Measurements from ENCODE around the gene NOL8.

Gene NOL8

DNA sequence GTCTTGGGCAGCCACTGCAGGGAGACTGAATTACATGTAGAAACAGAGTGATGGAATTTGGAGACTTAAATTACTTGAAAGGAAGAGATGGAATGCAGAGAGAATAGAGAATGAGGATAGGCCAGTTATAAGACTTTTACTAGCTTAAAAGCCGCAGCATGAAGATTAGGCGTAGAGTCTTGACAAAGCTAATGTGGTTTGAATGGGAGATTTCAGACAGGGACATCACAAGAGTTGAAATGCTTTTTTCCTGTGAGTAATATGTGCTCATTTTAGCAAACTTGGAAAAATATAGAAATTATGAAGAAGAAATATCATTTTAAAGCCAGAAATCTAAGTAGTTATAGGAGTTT, 8.1 kb upstream of the NOL8 start:
- Histone ChIP-seq H3K36me3 (ENCODE audit: control insufficient read depth in 2 of 2, insufficient read depth in 1 of 2, low read length in 2 of 2) (peaks cover 8 to 36% of the 10 kb centered on the region in 2 experiments; a peak in 2 of 3 replicates), H3K4me1 (ENCODE audit: control insufficient read depth, insufficient read depth, low read length) (no peaks in the 10 kb centered on the region), H3K9me3 (ENCODE audit: control insufficient read depth, insufficient read depth, low read depth, low read length) (no peaks in the 10 kb centered on the region), H3K27ac (ENCODE audit: extremely low read depth, low read depth, low read length) (no peak overlapping the region), H3K4me3 (ENCODE audit: low read depth, low read length) (no peak overlapping the region)
- TF ChIP-seq ZNF623 (tag by site-specific recombination; IDR thresholded peaks at IDR 0.05) (no peak), ZNF350 (tag by site-specific recombination; IDR thresholded peaks at IDR 0.05) (no peak)
- CTCF ChIA-PET, result interaction anchor here (0.6 kb wide), 2 partner anchors 11 to 29 kb away, joined by 3 read pairs; no protein-coding TSS in a partner anchor
- POLR2A ChIA-PET, result interaction anchor here (0.5 to 0.7 kb wide), 2 partner anchors 11 to 476 kb away, joined by 3 to 5 read pairs; no protein-coding TSS in a partner anchor

DNA sequence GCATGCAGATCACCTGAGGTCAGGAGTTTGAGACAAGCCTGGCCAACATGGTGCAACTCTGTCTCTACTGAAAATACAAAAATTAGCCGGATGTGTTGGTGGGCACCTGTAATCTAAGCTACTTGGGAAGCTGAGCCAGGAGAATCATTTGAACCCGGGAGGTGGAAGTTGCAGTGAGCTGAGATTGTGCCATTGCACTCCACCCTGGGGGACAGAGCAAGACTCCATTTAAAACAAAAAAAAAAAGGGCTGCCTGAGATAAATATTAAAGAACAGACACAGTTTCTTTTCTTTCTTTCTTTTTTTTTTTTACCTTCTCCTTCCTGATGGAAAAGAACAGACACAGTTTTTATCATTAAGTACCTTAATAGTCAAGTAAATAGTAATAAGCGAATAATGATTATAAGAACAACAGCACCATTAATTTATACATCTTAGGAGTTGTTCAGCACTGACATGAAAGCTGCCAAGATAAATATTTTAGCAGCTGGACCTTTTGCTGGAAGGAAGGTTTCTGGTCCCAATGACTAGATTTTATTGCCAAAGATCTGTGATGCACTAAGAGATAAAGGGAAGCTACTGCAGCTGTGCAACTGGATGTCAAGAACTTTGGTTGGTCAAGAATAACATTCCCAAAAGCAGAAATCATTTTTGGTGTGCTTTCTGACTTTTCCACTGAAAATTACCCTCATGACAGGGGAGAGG, 7.6 kb upstream of the NOL8 start:
- Histone ChIP-seq H3K27ac (ENCODE audit: extremely low read depth, low read depth, low read length) (no peak overlapping the region), H3K36me3 (ENCODE audit: control insufficient read depth in 2 of 2, insufficient read depth in 1 of 2, low read length in 2 of 2) (peaks cover 4 to 31% of the 10 kb centered on the region in 2 experiments; a peak in 2 of 3 replicates), H3K4me1 (ENCODE audit: control insufficient read depth, insufficient read depth, low read length) (no peaks in the 10 kb centered on the region), H3K4me3 (ENCODE audit: low read depth, low read length) (no peak overlapping the region), H3K9me3 (ENCODE audit: control insufficient read depth, insufficient read depth, low read depth, low read length) (no peaks in the 10 kb centered on the region)
- ChIA-PET POLR2A (no interaction called here), CTCF (interaction anchor here (0.6 kb wide), 2 partner anchors 11 to 29 kb away, joined by 3 read pairs; no protein-coding TSS in a partner anchor)
- TF ChIP-seq ZNF621 (tag by site-specific recombination; IDR thresholded peaks at IDR 0.05) (no peak), ZNF354C (tag by site-specific recombination; IDR thresholded peaks at IDR 0.05; ENCODE audit: borderline replicate concordance, low read depth) (no peak), ZNF2 (tag by site-specific recombination; IDR thresholded peaks at IDR 0.05) (no peak), ZNF777 (tag by site-specific recombination; IDR thresholded peaks at IDR 0.05; ENCODE audit: borderline replicate concordance) (no peak), ZNF791 (tag by site-specific recombination; IDR thresholded peaks at IDR 0.05) (no peak), ZNF548 (tag by site-specific recombination; IDR thresholded peaks at IDR 0.05) (no peak), ZNF16 (tag by site-specific recombination; IDR thresholded peaks at IDR 0.05; ENCODE audit: low read depth) (no peak), ZNF830 (tag by site-specific recombination; IDR thresholded peaks at IDR 0.05; ENCODE audit: low read depth) (no peak), ZNF266 (tag by site-specific recombination; IDR thresholded peaks at IDR 0.05; ENCODE audit: low read depth) (no peak), ZNF174 (tag by site-specific recombination; IDR thresholded peaks at IDR 0.05) (no peak), ZNF416 (tag by site-specific recombination; IDR thresholded peaks at IDR 0.05) (no peak), IKZF3 (tag by site-specific recombination; IDR thresholded peaks at IDR 0.05) (no peak), ZNF514 (tag by site-specific recombination; IDR thresholded peaks at IDR 0.05) (no peak), ZNF624 (tag by site-specific recombination; IDR thresholded peaks at IDR 0.05) (no peak), ZNF138 (tag by site-specific recombination; IDR thresholded peaks at IDR 0.05; ENCODE audit: borderline replicate concordance) (no peak), ZBTB7A (tag by site-specific recombination; IDR thresholded peaks at IDR 0.05; ENCODE audit: low read depth) (no peak)
- TF ChIP-seq, protein P1, sequence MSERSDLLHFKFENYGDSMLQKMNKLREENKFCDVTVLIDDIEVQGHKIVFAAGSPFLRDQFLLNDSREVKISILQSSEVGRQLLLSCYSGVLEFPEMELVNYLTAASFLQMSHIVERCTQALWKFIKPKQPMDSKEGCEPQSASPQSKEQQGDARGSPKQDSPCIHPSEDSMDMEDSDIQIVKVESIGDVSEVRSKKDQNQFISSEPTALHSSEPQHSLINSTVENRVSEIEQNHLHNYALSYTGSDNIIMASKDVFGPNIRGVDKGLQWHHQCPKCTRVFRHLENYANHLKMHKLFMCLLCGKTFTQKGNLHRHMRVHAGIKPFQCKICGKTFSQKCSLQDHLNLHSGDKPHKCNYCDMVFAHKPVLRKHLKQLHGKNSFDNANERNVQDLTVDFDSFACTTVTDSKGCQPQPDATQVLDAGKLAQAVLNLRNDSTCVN (tag by site-specific recombination; optimal IDR thresholded peaks at IDR 0.05), result no peak
- TF ChIP-seq, protein P2, sequence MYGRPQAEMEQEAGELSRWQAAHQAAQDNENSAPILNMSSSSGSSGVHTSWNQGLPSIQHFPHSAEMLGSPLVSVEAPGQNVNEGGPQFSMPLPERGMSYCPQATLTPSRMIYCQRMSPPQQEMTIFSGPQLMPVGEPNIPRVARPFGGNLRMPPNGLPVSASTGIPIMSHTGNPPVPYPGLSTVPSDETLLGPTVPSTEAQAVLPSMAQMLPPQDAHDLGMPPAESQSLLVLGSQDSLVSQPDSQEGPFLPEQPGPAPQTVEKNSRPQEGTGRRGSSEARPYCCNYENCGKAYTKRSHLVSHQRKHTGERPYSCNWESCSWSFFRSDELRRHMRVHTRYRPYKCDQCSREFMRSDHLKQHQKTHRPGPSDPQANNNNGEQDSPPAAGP (tag by site-specific recombination; IDR thresholded peaks at IDR 0.05), result no peak
- TF ChIP-seq, protein P3, sequence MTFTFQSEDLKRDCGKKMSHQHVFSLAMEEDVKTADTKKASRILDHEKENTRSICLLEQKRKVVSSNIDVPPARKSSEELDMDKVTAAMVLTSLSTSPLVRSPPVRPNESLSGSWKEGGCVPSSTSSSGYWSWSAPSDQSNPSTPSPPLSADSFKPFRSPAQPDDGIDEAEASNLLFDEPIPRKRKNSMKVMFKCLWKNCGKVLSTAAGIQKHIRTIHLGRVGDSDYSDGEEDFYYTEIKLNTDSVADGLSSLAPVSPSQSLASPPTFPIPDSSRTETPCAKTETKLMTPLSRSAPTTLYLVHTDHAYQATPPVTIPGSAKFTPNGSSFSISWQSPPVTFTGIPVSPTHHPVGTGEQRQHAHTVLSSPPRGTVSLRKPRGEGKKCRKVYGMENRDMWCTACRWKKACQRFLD (tag by site-specific recombination; IDR thresholded peaks at IDR 0.05), result no peak
- TF ChIP-seq, protein P4, sequence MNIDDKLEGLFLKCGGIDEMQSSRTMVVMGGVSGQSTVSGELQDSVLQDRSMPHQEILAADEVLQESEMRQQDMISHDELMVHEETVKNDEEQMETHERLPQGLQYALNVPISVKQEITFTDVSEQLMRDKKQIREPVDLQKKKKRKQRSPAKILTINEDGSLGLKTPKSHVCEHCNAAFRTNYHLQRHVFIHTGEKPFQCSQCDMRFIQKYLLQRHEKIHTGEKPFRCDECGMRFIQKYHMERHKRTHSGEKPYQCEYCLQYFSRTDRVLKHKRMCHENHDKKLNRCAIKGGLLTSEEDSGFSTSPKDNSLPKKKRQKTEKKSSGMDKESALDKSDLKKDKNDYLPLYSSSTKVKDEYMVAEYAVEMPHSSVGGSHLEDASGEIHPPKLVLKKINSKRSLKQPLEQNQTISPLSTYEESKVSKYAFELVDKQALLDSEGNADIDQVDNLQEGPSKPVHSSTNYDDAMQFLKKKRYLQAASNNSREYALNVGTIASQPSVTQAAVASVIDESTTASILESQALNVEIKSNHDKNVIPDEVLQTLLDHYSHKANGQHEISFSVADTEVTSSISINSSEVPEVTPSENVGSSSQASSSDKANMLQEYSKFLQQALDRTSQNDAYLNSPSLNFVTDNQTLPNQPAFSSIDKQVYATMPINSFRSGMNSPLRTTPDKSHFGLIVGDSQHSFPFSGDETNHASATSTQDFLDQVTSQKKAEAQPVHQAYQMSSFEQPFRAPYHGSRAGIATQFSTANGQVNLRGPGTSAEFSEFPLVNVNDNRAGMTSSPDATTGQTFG (tag by site-specific recombination; IDR thresholded peaks at IDR 0.05; ENCODE audit: borderline replicate concordance), result no peak

All from HEK293 (cell line).